GM23338 (cell line): ENCODE data around the gene DNAH17. TPM values are rescaled to one million over a fixed set of nuclear protein-coding genes. Genes with fewer than 3 reads are reported as not detected.

ENCODE experiments used
- ATAC-seq: fragments of 200-7000 bp; cut with Tn5 transposase; 3 replicates; pipeline ENCODE4 v1.9.1; 2020
- DNase-seq: peaks from one replicate; pipeline ENCODE4 v3.0.0-alpha.2; 2015; ENCODE audit warnings: low spot score
- H2AFZ ChIP-seq: fragments of 200-600 bp; sonication (generic); 2 replicates; pipeline ENCODE4 v1.8.0; 2016; ENCODE audit warnings: antibody characterized with exemption, mild to moderate bottlenecking, moderate library complexity
- H3F3A ChIP-seq: fragments of 200-600 bp; sonication (generic); replicated peaks from 2 replicates; pipeline ENCODE4 v1.8.0; 2017; ENCODE audit warnings: antibody characterized with exemption, mixed run types, low read depth
- H3K27ac ChIP-seq: fragments of 200-600 bp; sonication (generic); 2 replicates; pipeline ENCODE4 v1.6.1; 2016; ENCODE audit warnings: low read depth
- H3K27me3 ChIP-seq: fragments of 200-600 bp; sonication (generic); 2 replicates; pipeline ENCODE4 v1.8.0; 2016; ENCODE audit warnings: mild to moderate bottlenecking, mixed run types, moderate library complexity; ENCODE audit not compliant: insufficient read depth
- H3K36me3 ChIP-seq: fragments of 200-600 bp; sonication (generic); 2 replicates; pipeline ENCODE4 v1.8.0; 2016; ENCODE audit warnings: mild to moderate bottlenecking; ENCODE audit not compliant: insufficient read depth
- H3K4me1 ChIP-seq: fragments of 200-600 bp; sonication (generic); 2 replicates; pipeline ENCODE4 v1.8.0; 2016; ENCODE audit warnings: mild to moderate bottlenecking, moderate library complexity; ENCODE audit not compliant: insufficient read depth
- H3K4me2 ChIP-seq: fragments of 200-600 bp; sonication (generic); 2 replicates; pipeline ENCODE4 v1.7.1; 2017; ENCODE audit warnings: mixed run types
- H3K4me3 ChIP-seq: fragments of 200-600 bp; sonication (generic); 2 replicates; pipeline ENCODE4 v1.6.1; 2016; ENCODE audit warnings: mixed run types
- H3K79me2 ChIP-seq: fragments of 200-600 bp; sonication (generic); replicated peaks from 2 replicates; pipeline ENCODE4 v1.8.0; 2017; ENCODE audit warnings: mild to moderate bottlenecking; ENCODE audit not compliant: insufficient read depth
- H3K9me2 ChIP-seq: fragments of 200-600 bp; sonication (generic); 2 replicates; pipeline ENCODE4 v1.8.0; 2017; ENCODE audit not compliant: insufficient read depth
- H4K20me1 ChIP-seq: fragments of 200-600 bp; sonication (generic); replicated peaks from 2 replicates; pipeline ENCODE4 v1.8.0; 2017; ENCODE audit warnings: mild to moderate bottlenecking; ENCODE audit not compliant: insufficient read depth
- H3K27ac Mint-ChIP-seq: 2 replicates; pipeline ENCODE4 v1.8.0; 2020; ENCODE audit warnings: inconsistent platforms, mild to moderate bottlenecking, moderate library complexity, mixed read lengths
- H3K27me3 Mint-ChIP-seq: 3 replicates; pipeline ENCODE4 v1.8.0; 2022; ENCODE audit warnings: low read depth, mild to moderate bottlenecking, moderate library complexity, mixed read lengths, inconsistent platforms; ENCODE audit not compliant: insufficient read depth, poor library complexity
- H3K36me3 Mint-ChIP-seq: 3 replicates; pipeline ENCODE4 v1.8.0; 2021; ENCODE audit warnings: low read depth, mild to moderate bottlenecking, inconsistent platforms, moderate library complexity, mixed read lengths
- H3K4me1 Mint-ChIP-seq: 3 replicates; pipeline ENCODE4 v1.8.0; 2020; ENCODE audit warnings: mild to moderate bottlenecking, inconsistent platforms, mixed read lengths
- H3K4me3 Mint-ChIP-seq: 3 replicates; pipeline ENCODE4 v1.8.0; 2021; ENCODE audit warnings: moderate library complexity, mild to moderate bottlenecking, inconsistent platforms, mixed read lengths
- H3K9me3 Mint-ChIP-seq: 3 replicates; pipeline ENCODE4 v1.8.0; 2020; ENCODE audit warnings: moderate library complexity, mild to moderate bottlenecking, inconsistent platforms, mixed read lengths
- EZH2phosphoT487 ChIP-seq: fragments of 200-600 bp; sonication (generic); IDR thresholded peaks from one replicate; pipeline ENCODE4 v1.8.1; 2018; ENCODE audit warnings: antibody characterized with exemption; ENCODE audit not compliant: unreplicated experiment
- ZNF114 ChIP-seq: fragments of 250-450 bp; sonication (Bioruptor Pico); IDR thresholded peaks from 2 replicates; pipeline ENCODE4 v1.5.0; 2020; ENCODE audit warnings: mild to moderate bottlenecking, moderate library complexity
- ZNF331 ChIP-seq: fragments of 250-450 bp; sonication (Bioruptor Pico); IDR thresholded peaks from 2 replicates; pipeline ENCODE4 v1.5.0; 2020; ENCODE audit warnings: low read depth, mild to moderate bottlenecking, moderate library complexity
- polyA plus RNA-seq: library from polyadenylated mRNA; unstranded; fragments of >200 nt; fragmentation: Nextera tagmentation; extraction: Ambion mirVana; gene quantifications from 2 replicates; pipeline ENCODE4 v1.2.1, GENCODE V29; 2016
- total RNA-seq: library from RNA; depleted of rRNA; stranded (reverse); fragments of >200 nt; shearing (Covaris generic); gene quantifications from 2 replicates; pipeline ENCODE4 v1.2.3, GENCODE V29; 2014
- TF ChIP-seq, protein P1 (sequence below): fragments of 250-450 bp; sonication (Bioruptor Pico); IDR thresholded peaks from 2 replicates; pipeline ENCODE4 v1.5.0; 2020; ENCODE audit warnings: mild to moderate bottlenecking, moderate library complexity
- TF ChIP-seq, protein P2 (sequence below): IDR thresholded peaks from one replicate; pipeline ENCODE4 v1.6.1; 2018; ENCODE audit warnings: antibody characterized with exemption; ENCODE audit not compliant: unreplicated experiment

The DNAH17 gene
- total and polyA plus RNA-seq, 2 experiments from 2014 or later: 0.59 to 2.0 TPM

DNA sequence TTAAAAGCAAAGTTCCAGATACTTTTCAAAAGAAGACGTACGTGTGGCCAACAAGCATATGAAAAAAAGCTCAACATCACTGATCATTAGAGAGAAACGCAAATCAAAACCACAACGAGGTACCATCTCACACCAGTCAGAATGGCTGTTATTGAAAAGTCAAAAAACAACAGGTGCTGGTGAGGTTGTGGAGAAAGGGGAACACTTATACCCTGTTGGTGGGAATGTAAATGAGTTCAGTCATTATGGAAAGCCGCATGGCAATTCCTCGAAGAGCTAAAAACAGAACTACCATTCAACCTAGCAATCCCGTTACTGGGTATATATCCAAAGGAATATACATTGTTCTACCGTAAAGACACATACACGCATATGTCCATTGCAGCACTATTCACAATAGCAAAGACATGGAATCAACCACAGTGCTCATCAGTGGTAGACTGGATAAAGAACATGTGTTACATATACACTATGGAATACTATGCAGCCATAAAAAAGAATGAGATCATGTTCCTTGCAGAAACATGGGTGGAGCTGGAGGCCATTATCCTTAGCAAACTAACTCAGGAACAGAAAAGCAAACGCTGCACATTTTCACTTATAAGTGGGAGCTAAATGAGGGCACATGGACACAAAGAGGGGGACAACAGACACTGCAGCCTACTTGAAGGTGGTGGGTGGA is 31.1 kb upstream of the DNAH17 start:
- DNase-seq (no peak), ATAC-seq (no peak)
- H3K4me2 ChIP-seq: no peak overlapping the region
- no peaks in the 10 kb centered on the region for H3K9me3 Mint-ChIP-seq
- TF ChIP-seq ZNF114 (no peak), ZNF331 (CRISPR knock-in tag) (no peak), EZH2phosphoT487 (no peak)
- TF ChIP-seq, protein P1, sequence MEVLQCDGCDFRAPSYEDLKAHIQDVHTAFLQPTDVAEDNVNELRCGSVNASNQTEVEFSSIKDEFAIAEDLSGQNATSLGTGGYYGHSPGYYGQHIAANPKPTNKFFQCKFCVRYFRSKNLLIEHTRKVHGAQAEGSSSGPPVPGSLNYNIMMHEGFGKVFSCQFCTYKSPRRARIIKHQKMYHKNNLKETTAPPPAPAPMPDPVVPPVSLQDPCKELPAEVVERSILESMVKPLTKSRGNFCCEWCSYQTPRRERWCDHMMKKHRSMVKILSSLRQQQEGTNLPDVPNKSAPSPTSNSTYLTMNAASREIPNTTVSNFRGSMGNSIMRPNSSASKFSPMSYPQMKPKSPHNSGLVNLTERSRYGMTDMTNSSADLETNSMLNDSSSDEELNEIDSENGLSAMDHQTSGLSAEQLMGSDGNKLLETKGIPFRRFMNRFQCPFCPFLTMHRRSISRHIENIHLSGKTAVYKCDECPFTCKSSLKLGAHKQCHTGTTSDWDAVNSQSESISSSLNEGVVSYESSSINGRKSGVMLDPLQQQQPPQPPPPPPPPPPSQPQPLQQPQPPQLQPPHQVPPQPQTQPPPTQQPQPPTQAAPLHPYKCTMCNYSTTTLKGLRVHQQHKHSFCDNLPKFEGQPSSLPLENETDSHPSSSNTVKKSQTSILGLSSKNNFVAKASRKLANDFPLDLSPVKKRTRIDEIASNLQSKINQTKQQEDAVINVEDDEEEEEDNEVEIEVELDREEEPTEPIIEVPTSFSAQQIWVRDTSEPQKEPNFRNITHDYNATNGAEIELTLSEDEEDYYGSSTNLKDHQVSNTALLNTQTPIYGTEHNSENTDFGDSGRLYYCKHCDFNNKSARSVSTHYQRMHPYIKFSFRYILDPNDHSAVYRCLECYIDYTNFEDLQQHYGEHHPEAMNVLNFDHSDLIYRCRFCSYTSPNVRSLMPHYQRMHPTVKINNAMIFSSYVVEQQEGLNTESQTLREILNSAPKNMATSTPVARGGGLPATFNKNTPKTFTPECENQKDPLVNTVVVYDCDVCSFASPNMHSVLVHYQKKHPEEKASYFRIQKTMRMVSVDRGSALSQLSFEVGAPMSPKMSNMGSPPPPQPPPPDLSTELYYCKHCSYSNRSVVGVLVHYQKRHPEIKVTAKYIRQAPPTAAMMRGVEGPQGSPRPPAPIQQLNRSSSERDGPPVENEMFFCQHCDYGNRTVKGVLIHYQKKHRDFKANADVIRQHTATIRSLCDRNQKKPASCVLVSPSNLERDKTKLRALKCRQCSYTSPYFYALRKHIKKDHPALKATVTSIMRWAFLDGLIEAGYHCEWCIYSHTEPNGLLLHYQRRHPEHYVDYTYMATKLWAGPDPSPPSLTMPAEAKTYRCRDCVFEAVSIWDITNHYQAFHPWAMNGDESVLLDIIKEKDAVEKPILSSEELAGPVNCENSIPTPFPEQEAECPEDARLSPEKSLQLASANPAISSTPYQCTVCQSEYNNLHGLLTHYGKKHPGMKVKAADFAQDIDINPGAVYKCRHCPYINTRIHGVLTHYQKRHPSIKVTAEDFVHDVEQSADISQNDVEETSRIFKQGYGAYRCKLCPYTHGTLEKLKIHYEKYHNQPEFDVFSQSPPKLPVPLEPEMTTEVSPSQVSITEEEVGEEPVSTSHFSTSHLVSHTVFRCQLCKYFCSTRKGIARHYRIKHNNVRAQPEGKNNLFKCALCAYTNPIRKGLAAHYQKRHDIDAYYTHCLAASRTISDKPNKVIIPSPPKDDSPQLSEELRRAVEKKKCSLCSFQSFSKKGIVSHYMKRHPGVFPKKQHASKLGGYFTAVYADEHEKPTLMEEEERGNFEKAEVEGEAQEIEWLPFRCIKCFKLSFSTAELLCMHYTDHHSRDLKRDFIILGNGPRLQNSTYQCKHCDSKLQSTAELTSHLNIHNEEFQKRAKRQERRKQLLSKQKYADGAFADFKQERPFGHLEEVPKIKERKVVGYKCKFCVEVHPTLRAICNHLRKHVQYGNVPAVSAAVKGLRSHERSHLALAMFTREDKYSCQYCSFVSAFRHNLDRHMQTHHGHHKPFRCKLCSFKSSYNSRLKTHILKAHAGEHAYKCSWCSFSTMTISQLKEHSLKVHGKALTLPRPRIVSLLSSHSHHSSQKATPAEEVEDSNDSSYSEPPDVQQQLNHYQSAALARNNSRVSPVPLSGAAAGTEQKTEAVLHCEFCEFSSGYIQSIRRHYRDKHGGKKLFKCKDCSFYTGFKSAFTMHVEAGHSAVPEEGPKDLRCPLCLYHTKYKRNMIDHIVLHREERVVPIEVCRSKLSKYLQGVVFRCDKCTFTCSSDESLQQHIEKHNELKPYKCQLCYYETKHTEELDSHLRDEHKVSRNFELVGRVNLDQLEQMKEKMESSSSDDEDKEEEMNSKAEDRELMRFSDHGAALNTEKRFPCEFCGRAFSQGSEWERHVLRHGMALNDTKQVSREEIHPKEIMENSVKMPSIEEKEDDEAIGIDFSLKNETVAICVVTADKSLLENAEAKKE: no peak
- TF ChIP-seq, protein P2, sequence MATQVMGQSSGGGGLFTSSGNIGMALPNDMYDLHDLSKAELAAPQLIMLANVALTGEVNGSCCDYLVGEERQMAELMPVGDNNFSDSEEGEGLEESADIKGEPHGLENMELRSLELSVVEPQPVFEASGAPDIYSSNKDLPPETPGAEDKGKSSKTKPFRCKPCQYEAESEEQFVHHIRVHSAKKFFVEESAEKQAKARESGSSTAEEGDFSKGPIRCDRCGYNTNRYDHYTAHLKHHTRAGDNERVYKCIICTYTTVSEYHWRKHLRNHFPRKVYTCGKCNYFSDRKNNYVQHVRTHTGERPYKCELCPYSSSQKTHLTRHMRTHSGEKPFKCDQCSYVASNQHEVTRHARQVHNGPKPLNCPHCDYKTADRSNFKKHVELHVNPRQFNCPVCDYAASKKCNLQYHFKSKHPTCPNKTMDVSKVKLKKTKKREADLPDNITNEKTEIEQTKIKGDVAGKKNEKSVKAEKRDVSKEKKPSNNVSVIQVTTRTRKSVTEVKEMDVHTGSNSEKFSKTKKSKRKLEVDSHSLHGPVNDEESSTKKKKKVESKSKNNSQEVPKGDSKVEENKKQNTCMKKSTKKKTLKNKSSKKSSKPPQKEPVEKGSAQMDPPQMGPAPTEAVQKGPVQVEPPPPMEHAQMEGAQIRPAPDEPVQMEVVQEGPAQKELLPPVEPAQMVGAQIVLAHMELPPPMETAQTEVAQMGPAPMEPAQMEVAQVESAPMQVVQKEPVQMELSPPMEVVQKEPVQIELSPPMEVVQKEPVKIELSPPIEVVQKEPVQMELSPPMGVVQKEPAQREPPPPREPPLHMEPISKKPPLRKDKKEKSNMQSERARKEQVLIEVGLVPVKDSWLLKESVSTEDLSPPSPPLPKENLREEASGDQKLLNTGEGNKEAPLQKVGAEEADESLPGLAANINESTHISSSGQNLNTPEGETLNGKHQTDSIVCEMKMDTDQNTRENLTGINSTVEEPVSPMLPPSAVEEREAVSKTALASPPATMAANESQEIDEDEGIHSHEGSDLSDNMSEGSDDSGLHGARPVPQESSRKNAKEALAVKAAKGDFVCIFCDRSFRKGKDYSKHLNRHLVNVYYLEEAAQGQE: no peak
- no peak overlapping the region for H2AFZ ChIP-seq
- no peak overlapping the region for H3K27ac Mint-ChIP-seq
- no peaks in the 10 kb centered on the region for H3K79me2 ChIP-seq
- H3K4me1 ChIP-seq: no peaks in the 10 kb centered on the region
- H3K4me3 Mint-ChIP-seq: no peak overlapping the region
- H3K4me1 Mint-ChIP-seq: peaks cover 15% of the 10 kb centered on the region
- H3K4me3 ChIP-seq: no peak overlapping the region
- no peaks in the 10 kb centered on the region for H3F3A ChIP-seq
- no peak overlapping the region for H3K27ac ChIP-seq
- H3K36me3 Mint-ChIP-seq: no peaks in the 10 kb centered on the region
- H3K27me3 ChIP-seq: no peaks in the 10 kb centered on the region
- no peaks in the 10 kb centered on the region for H3K36me3 ChIP-seq
- H3K27me3 Mint-ChIP-seq: peaks cover 17% of the 10 kb centered on the region
- H4K20me1 ChIP-seq: no peaks in the 10 kb centered on the region
- no peaks in the 10 kb centered on the region for H3K9me2 ChIP-seq
